ENCODE results near the gene FSTL4.

Gene FSTL4

GRCh38 chr5:133365738-133366137 is 246.6 kb downstream of the FSTL4 start:
- Histone ChIP-seq H3K9me3 (ENCODE audit: control insufficient read depth in 2 of 2, low read length in 2 of 2) (no peaks in the 10 kb centered on the region), H3K27me3 (ENCODE audit: control insufficient read depth in 2 of 2, insufficient read depth in 2 of 2, low read length in 2 of 2) (no peaks in the 10 kb centered on the region), H3K36me3 (ENCODE audit: control insufficient read depth in 2 of 2, insufficient read depth in 2 of 2, low read length in 2 of 2) (no peaks in the 10 kb centered on the region), H3K4me3 (ENCODE audit: low read length in 2 of 2) (no peak overlapping the region), H3K27ac (ENCODE audit: low read depth in 2 of 2, low read length in 2 of 2) (no peak overlapping the region), H3K9ac (ENCODE audit: low read depth in 1 of 2, low read length in 2 of 2) (no peak overlapping the region), H3K4me1 (ENCODE audit: control insufficient read depth in 2 of 2, insufficient read depth in 2 of 2, low read length in 2 of 2) (no peaks in the 10 kb centered on the region)

- H3K27ac ChIP-seq (ENCODE audit: low read depth in 2 of 2, low read length in 2 of 2), result no peak overlapping the region
- H3K9ac ChIP-seq (ENCODE audit: low read depth in 1 of 2, low read length in 2 of 2), result no peak overlapping the region
- no peaks in the 10 kb centered on the region for H3K27me3 ChIP-seq (ENCODE audit: control insufficient read depth in 2 of 2, insufficient read depth in 2 of 2, low read length in 2 of 2)
- H3K4me1 ChIP-seq (ENCODE audit: control insufficient read depth in 2 of 2, insufficient read depth in 2 of 2, low read length in 2 of 2), result no peaks in the 10 kb centered on the region
- H3K9me3 ChIP-seq (ENCODE audit: control insufficient read depth in 2 of 2, low read length in 2 of 2), result no peaks in the 10 kb centered on the region
- no peak overlapping the region for H3K4me3 ChIP-seq (ENCODE audit: low read length in 2 of 2)
- no peaks in the 10 kb centered on the region for H3K36me3 ChIP-seq (ENCODE audit: control insufficient read depth in 2 of 2, insufficient read depth in 2 of 2, low read length in 2 of 2)
Measured at GRCh38 chr5:133364936-133365707, 247.2 kb downstream of the FSTL4 start.

GRCh38 chr5:133363807-133364587 is 248.3 kb downstream of the FSTL4 start:
- Histone ChIP-seq H3K4me1 (ENCODE audit: control insufficient read depth in 2 of 2, insufficient read depth in 2 of 2, low read length in 2 of 2) (no peaks in the 10 kb centered on the region), H3K9ac (ENCODE audit: low read depth in 1 of 2, low read length in 2 of 2) (no peak overlapping the region), H3K4me3 (ENCODE audit: low read length in 2 of 2) (no peak overlapping the region), H3K27me3 (ENCODE audit: control insufficient read depth in 2 of 2, insufficient read depth in 2 of 2, low read length in 2 of 2) (peaks cover 0 to 2% of the 10 kb centered on the region in 2 donors), H3K27ac (ENCODE audit: low read depth in 2 of 2, low read length in 2 of 2) (no peak overlapping the region), H3K36me3 (ENCODE audit: control insufficient read depth in 2 of 2, insufficient read depth in 2 of 2, low read length in 2 of 2) (no peaks in the 10 kb centered on the region), H3K9me3 (ENCODE audit: control insufficient read depth in 2 of 2, low read length in 2 of 2) (no peaks in the 10 kb centered on the region)

GRCh38 chr5:133362438-133362837 is 249.9 kb downstream of the FSTL4 start:
- Histone ChIP-seq H3K27me3 (ENCODE audit: control insufficient read depth in 2 of 2, insufficient read depth in 2 of 2, low read length in 2 of 2) (peaks cover 0 to 2% of the 10 kb centered on the region in 2 donors), H3K27ac (ENCODE audit: low read depth in 2 of 2, low read length in 2 of 2) (no peak overlapping the region), H3K4me1 (ENCODE audit: control insufficient read depth in 2 of 2, insufficient read depth in 2 of 2, low read length in 2 of 2) (no peaks in the 10 kb centered on the region), H3K4me3 (ENCODE audit: low read length in 2 of 2) (no peak overlapping the region), H3K9ac (ENCODE audit: low read depth in 1 of 2, low read length in 2 of 2) (no peak overlapping the region), H3K36me3 (ENCODE audit: control insufficient read depth in 2 of 2, insufficient read depth in 2 of 2, low read length in 2 of 2) (no peaks in the 10 kb centered on the region), H3K9me3 (ENCODE audit: control insufficient read depth in 2 of 2, low read length in 2 of 2) (no peaks in the 10 kb centered on the region)

GRCh38 chr5:133361922-133362321 is 250.4 kb downstream of the FSTL4 start:
- Histone ChIP-seq H3K9me3 (ENCODE audit: control insufficient read depth in 2 of 2, low read length in 2 of 2) (no peaks in the 10 kb centered on the region), H3K27me3 (ENCODE audit: control insufficient read depth in 2 of 2, insufficient read depth in 2 of 2, low read length in 2 of 2) (peaks cover 0 to 2% of the 10 kb centered on the region in 2 donors), H3K4me3 (ENCODE audit: low read length in 2 of 2) (no peak overlapping the region), H3K36me3 (ENCODE audit: control insufficient read depth in 2 of 2, insufficient read depth in 2 of 2, low read length in 2 of 2) (no peaks in the 10 kb centered on the region), H3K9ac (ENCODE audit: low read depth in 1 of 2, low read length in 2 of 2) (no peak overlapping the region), H3K4me1 (ENCODE audit: control insufficient read depth in 2 of 2, insufficient read depth in 2 of 2, low read length in 2 of 2) (no peaks in the 10 kb centered on the region), H3K27ac (ENCODE audit: low read depth in 2 of 2, low read length in 2 of 2) (no peak overlapping the region)

GRCh38 chr5:133360693-133361472 is 251.5 kb downstream of the FSTL4 start:
- peaks cover 0 to 2% of the 10 kb centered on the region in 2 donors for H3K27me3 ChIP-seq (ENCODE audit: control insufficient read depth in 2 of 2, insufficient read depth in 2 of 2, low read length in 2 of 2)
- no peak overlapping the region for H3K9ac ChIP-seq (ENCODE audit: low read depth in 1 of 2, low read length in 2 of 2)
- no peaks in the 10 kb centered on the region for H3K36me3 ChIP-seq (ENCODE audit: control insufficient read depth in 2 of 2, insufficient read depth in 2 of 2, low read length in 2 of 2)
- H3K9me3 ChIP-seq (ENCODE audit: control insufficient read depth in 2 of 2, low read length in 2 of 2), result no peaks in the 10 kb centered on the region
- H3K4me1 ChIP-seq (ENCODE audit: control insufficient read depth in 2 of 2, insufficient read depth in 2 of 2, low read length in 2 of 2), result no peaks in the 10 kb centered on the region
- H3K27ac ChIP-seq (ENCODE audit: low read depth in 2 of 2, low read length in 2 of 2), result no peak overlapping the region
- no peak overlapping the region for H3K4me3 ChIP-seq (ENCODE audit: low read length in 2 of 2)

GRCh38 chr5:133359861-133360260 is 252.5 kb downstream of the FSTL4 start:
- H3K9me3 ChIP-seq (ENCODE audit: control insufficient read depth in 2 of 2, low read length in 2 of 2), result no peaks in the 10 kb centered on the region
- H3K36me3 ChIP-seq (ENCODE audit: control insufficient read depth in 2 of 2, insufficient read depth in 2 of 2, low read length in 2 of 2), result no peaks in the 10 kb centered on the region
- peaks cover 0 to 2% of the 10 kb centered on the region in 2 donors for H3K27me3 ChIP-seq (ENCODE audit: control insufficient read depth in 2 of 2, insufficient read depth in 2 of 2, low read length in 2 of 2)
- H3K4me1 ChIP-seq (ENCODE audit: control insufficient read depth in 2 of 2, insufficient read depth in 2 of 2, low read length in 2 of 2), result no peaks in the 10 kb centered on the region
- H3K27ac ChIP-seq (ENCODE audit: low read depth in 2 of 2, low read length in 2 of 2), result no peak overlapping the region
- H3K4me3 ChIP-seq (ENCODE audit: low read length in 2 of 2), result no peak overlapping the region
- no peak overlapping the region for H3K9ac ChIP-seq (ENCODE audit: low read depth in 1 of 2, low read length in 2 of 2)

- Histone ChIP-seq H3K4me3 (ENCODE audit: low read length in 2 of 2) (no peak overlapping the region), H3K9ac (ENCODE audit: low read depth in 1 of 2, low read length in 2 of 2) (no peak overlapping the region), H3K27ac (ENCODE audit: low read depth in 2 of 2, low read length in 2 of 2) (no peak overlapping the region), H3K36me3 (ENCODE audit: control insufficient read depth in 2 of 2, insufficient read depth in 2 of 2, low read length in 2 of 2) (no peaks in the 10 kb centered on the region), H3K27me3 (ENCODE audit: control insufficient read depth in 2 of 2, insufficient read depth in 2 of 2, low read length in 2 of 2) (peaks cover 0 to 2% of the 10 kb centered on the region in 2 donors), H3K9me3 (ENCODE audit: control insufficient read depth in 2 of 2, low read length in 2 of 2) (no peaks in the 10 kb centered on the region), H3K4me1 (ENCODE audit: control insufficient read depth in 2 of 2, insufficient read depth in 2 of 2, low read length in 2 of 2) (no peaks in the 10 kb centered on the region)
Measured at GRCh38 chr5:133358271-133358670, 254.1 kb downstream of the FSTL4 start.

GRCh38 chr5:133357758-133358157 is 254.6 kb downstream of the FSTL4 start:
- Histone ChIP-seq H3K4me1 (ENCODE audit: control insufficient read depth in 2 of 2, insufficient read depth in 2 of 2, low read length in 2 of 2) (no peaks in the 10 kb centered on the region), H3K27ac (ENCODE audit: low read depth in 2 of 2, low read length in 2 of 2) (no peak overlapping the region), H3K27me3 (ENCODE audit: control insufficient read depth in 2 of 2, insufficient read depth in 2 of 2, low read length in 2 of 2) (peaks cover 0 to 2% of the 10 kb centered on the region in 2 donors), H3K9ac (ENCODE audit: low read depth in 1 of 2, low read length in 2 of 2) (no peak overlapping the region), H3K4me3 (ENCODE audit: low read length in 2 of 2) (no peak overlapping the region), H3K9me3 (ENCODE audit: control insufficient read depth in 2 of 2, low read length in 2 of 2) (no peaks in the 10 kb centered on the region), H3K36me3 (ENCODE audit: control insufficient read depth in 2 of 2, insufficient read depth in 2 of 2, low read length in 2 of 2) (no peaks in the 10 kb centered on the region)

- H3K9ac ChIP-seq (ENCODE audit: low read depth in 1 of 2, low read length in 2 of 2), result no peak overlapping the region
- no peaks in the 10 kb centered on the region for H3K9me3 ChIP-seq (ENCODE audit: control insufficient read depth in 2 of 2, low read length in 2 of 2)
- no peaks in the 10 kb centered on the region for H3K36me3 ChIP-seq (ENCODE audit: control insufficient read depth in 2 of 2, insufficient read depth in 2 of 2, low read length in 2 of 2)
- H3K27ac ChIP-seq (ENCODE audit: low read depth in 2 of 2, low read length in 2 of 2), result no peak overlapping the region
- H3K27me3 ChIP-seq (ENCODE audit: control insufficient read depth in 2 of 2, insufficient read depth in 2 of 2, low read length in 2 of 2), result peaks cover 0 to 2% of the 10 kb centered on the region in 2 donors
- H3K4me1 ChIP-seq (ENCODE audit: control insufficient read depth in 2 of 2, insufficient read depth in 2 of 2, low read length in 2 of 2), result no peaks in the 10 kb centered on the region
- no peak overlapping the region for H3K4me3 ChIP-seq (ENCODE audit: low read length in 2 of 2)
Measured at GRCh38 chr5:133356984-133357421, 255.3 kb downstream of the FSTL4 start.

Measured in mucosa of rectum (tissue), 2 donors.